Stimulated activated CD8-positive, alpha-beta memory T cell treated with anti-CD3 and anti-CD28 coated beads, Interleukin-7, amount 100 ng/mL, for 4 hours (primary cell): Measurements from ENCODE around the gene KBTBD12.

Experiments used
- DNase-seq, 2 donors: peaks; one replicate each; pipeline ENCODE4 v3.0.0-alpha.2; 2020; ENCODE audit warnings: low read depth in 2 of 2

Gene KBTBD12

GRCh38 chr3:128014548-128014947, 99.5 kb downstream of the KBTBD12 start:
- DNase-seq = no peak

- DNase-seq = no peak
Measured at GRCh38 chr3:128016502-128016901, 101.5 kb downstream of the KBTBD12 start.

GRCh38 chr3:128021768-128022372, 106.8 kb downstream of the KBTBD12 start:
- DNase-seq = no peak

GRCh38 chr3:128033102-128033501, 118.1 kb downstream of the KBTBD12 start:
- no peak for DNase-seq

- no peak for DNase-seq
Measured at GRCh38 chr3:128036119-128036518, 121.1 kb downstream of the KBTBD12 start.
